ENCODE data around the gene CNNM3.

DNA sequence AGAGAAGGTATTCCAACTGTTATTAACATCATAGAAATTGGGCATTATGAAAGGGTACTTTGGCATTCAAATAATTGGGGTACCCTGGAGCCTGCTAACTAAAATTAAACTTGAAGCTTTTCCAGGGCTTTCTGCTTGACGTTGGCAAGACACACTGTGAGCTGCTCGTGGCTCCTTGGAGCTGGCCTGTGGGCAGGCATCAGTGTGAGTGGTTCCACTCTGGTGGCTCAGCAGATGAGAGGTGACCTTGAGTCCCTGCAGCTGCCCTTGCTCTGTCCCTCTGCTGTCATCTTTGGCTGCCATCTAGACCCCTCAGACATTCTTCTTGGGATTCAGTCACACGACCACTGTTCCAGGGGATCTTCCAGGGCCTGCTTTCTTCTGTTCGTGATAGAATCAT, 6.7 kb downstream of the CNNM3 start:
- TF ChIP-seq YY1 (IDR thresholded peaks at IDR 0.05) = no peak
- no peak for TF ChIP-seq CTCF (IDR thresholded peaks at IDR 0.05; ENCODE audit: low read depth, low read length, missing input control)
- TF ChIP-seq TAF1 (conservative IDR thresholded peaks at IDR 0.05) = no peak
- TF ChIP-seq ZBTB33 (IDR thresholded peaks at IDR 0.05) = no peak
- TF ChIP-seq, protein P1, sequence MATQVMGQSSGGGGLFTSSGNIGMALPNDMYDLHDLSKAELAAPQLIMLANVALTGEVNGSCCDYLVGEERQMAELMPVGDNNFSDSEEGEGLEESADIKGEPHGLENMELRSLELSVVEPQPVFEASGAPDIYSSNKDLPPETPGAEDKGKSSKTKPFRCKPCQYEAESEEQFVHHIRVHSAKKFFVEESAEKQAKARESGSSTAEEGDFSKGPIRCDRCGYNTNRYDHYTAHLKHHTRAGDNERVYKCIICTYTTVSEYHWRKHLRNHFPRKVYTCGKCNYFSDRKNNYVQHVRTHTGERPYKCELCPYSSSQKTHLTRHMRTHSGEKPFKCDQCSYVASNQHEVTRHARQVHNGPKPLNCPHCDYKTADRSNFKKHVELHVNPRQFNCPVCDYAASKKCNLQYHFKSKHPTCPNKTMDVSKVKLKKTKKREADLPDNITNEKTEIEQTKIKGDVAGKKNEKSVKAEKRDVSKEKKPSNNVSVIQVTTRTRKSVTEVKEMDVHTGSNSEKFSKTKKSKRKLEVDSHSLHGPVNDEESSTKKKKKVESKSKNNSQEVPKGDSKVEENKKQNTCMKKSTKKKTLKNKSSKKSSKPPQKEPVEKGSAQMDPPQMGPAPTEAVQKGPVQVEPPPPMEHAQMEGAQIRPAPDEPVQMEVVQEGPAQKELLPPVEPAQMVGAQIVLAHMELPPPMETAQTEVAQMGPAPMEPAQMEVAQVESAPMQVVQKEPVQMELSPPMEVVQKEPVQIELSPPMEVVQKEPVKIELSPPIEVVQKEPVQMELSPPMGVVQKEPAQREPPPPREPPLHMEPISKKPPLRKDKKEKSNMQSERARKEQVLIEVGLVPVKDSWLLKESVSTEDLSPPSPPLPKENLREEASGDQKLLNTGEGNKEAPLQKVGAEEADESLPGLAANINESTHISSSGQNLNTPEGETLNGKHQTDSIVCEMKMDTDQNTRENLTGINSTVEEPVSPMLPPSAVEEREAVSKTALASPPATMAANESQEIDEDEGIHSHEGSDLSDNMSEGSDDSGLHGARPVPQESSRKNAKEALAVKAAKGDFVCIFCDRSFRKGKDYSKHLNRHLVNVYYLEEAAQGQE (IDR thresholded peaks at IDR 0.05) = no peak
- TF ChIP-seq SP1 (IDR thresholded peaks at IDR 0.05) = no peak
- TF ChIP-seq, protein P2, sequence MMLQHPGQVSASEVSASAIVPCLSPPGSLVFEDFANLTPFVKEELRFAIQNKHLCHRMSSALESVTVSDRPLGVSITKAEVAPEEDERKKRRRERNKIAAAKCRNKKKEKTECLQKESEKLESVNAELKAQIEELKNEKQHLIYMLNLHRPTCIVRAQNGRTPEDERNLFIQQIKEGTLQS (IDR thresholded peaks at IDR 0.05) = no peak
- TF ChIP-seq, protein P3, sequence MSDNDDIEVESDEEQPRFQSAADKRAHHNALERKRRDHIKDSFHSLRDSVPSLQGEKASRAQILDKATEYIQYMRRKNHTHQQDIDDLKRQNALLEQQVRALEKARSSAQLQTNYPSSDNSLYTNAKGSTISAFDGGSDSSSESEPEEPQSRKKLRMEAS (IDR thresholded peaks at IDR 0.05) = no peak
- no peak for TF ChIP-seq RAD21 (IDR thresholded peaks at IDR 0.05)
- TF ChIP-seq EGR1 (IDR thresholded peaks at IDR 0.05; ENCODE audit: low read depth in 2 of 2) = no peak
- no peak for TF ChIP-seq GABPA (IDR thresholded peaks at IDR 0.05 in 1 of 2, conservative IDR thresholded peaks at IDR 0.05 in 1 of 2)
- no peak for TF ChIP-seq HNF4A (conservative IDR thresholded peaks at IDR 0.05)
- TF ChIP-seq JUND (IDR thresholded peaks at IDR 0.05) = no peak
- no peak for TF ChIP-seq FOXA1 (IDR thresholded peaks at IDR 0.05)

All from liver (tissue), 3 donors.